Endothelial cell of umbilical vein (primary cell): ENCODE results near the gene GALNT12.

ENCODE experiments used
- EZH2 ChIP-seq: IDR thresholded peaks from 2 replicates; pipeline ENCODE4 v1.6.1; 2012; ENCODE audit warnings: borderline replicate concordance, low read depth, mild to moderate bottlenecking, moderate library complexity, low read length, inconsistent platforms; ENCODE audit not compliant: severe bottlenecking
- MYC ChIP-seq: IDR thresholded peaks from one replicate; pipeline ENCODE4 v1.6.1; 2011; ENCODE audit warnings: mild to moderate bottlenecking, low read depth, low read length
- POLR2A ChIP-seq: IDR thresholded peaks from 2 replicates; pipeline ENCODE4 v1.6.1; 2012; ENCODE audit warnings: low read depth, mild to moderate bottlenecking, control low read depth, low read length
- POLR2AphosphoS5 ChIP-seq: IDR thresholded peaks from 2 replicates; pipeline ENCODE4 v1.6.1; 2012; ENCODE audit warnings: low read depth, mild to moderate bottlenecking, control low read depth, low read length, moderate library complexity; ENCODE audit not compliant: insufficient read depth
- TF ChIP-seq, protein P1 (sequence below), 2 donors: IDR thresholded peaks; 1 replicate in 1 of 2; 2 replicates in 1 of 2; pipeline ENCODE4 v1.5.1; 2011; ENCODE audit warnings: low read length in 2 of 2, mild to moderate bottlenecking in 2 of 2, moderate library complexity in 2 of 2, control low read depth in 1 of 2, inconsistent platforms in 1 of 2, low read depth in 1 of 2; ENCODE audit not compliant: insufficient read depth in 1 of 2; ENCODE audit errors: extremely low read depth in 1 of 2

DNA sequence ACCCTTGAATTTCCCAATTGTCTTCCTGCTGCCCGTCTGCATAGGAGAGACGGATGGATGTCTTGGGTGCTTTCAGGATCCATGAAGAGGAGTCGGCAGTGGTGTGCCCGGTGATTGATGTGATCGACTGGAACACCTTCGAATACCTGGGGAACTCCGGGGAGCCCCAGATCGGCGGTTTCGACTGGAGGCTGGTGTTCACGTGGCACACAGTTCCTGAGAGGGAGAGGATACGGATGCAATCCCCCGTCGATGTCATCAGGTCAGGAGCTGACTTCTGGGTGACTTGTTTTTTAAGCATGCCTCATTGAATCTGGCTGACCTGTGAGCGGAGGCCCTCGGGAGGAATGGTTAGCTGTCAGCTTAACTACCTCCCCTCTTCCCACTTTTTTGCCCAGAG, 24.2 kb downstream of the GALNT12 start:
- TF ChIP-seq, protein P1, sequence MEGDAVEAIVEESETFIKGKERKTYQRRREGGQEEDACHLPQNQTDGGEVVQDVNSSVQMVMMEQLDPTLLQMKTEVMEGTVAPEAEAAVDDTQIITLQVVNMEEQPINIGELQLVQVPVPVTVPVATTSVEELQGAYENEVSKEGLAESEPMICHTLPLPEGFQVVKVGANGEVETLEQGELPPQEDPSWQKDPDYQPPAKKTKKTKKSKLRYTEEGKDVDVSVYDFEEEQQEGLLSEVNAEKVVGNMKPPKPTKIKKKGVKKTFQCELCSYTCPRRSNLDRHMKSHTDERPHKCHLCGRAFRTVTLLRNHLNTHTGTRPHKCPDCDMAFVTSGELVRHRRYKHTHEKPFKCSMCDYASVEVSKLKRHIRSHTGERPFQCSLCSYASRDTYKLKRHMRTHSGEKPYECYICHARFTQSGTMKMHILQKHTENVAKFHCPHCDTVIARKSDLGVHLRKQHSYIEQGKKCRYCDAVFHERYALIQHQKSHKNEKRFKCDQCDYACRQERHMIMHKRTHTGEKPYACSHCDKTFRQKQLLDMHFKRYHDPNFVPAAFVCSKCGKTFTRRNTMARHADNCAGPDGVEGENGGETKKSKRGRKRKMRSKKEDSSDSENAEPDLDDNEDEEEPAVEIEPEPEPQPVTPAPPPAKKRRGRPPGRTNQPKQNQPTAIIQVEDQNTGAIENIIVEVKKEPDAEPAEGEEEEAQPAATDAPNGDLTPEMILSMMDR (IDR thresholded peaks at IDR 0.05; ENCODE audit: extremely low read depth in 1 of 2, insufficient read depth in 1 of 2, low read depth in 1 of 2, low read length in 2 of 2): no peak
- TF ChIP-seq MYC (no peak), POLR2A (no peak), POLR2AphosphoS5 (no peak), EZH2 (no peak)
